Liver (tissue), 9 donors: ENCODE measurements around the gene CYFIP1. TPM values are rescaled to one million over a fixed set of nuclear protein-coding genes. Genes with fewer than 3 reads are reported as not detected.

Source experiments
- DNase-seq: peaks from one replicate; pipeline ENCODE4 v3.0.0-alpha.2; 2017; ENCODE audit warnings: low spot score
- H3K27ac ChIP-seq, 2 donors: one replicate each; pipeline ENCODE4 v1.7.0; 2013; ENCODE audit warnings: inconsistent platforms in 2 of 2, low read length in 2 of 2, control low read depth in 1 of 2, low read depth in 1 of 2, mild to moderate bottlenecking in 1 of 2
- H3K27me3 ChIP-seq, 4 donors: one replicate each; pipeline versions ENCODE4 v1.6.1 to v1.7.0; 2013; ENCODE audit warnings: low read length in 3 of 4, inconsistent platforms in 1 of 4, mild to moderate bottlenecking in 1 of 4, moderate library complexity in 1 of 4; ENCODE audit not compliant: control insufficient read depth in 4 of 4, insufficient read depth in 4 of 4
- H3K36me3 ChIP-seq, 4 donors: one replicate each; pipeline versions ENCODE4 v1.6.1 to v1.7.0; 2013; ENCODE audit warnings: low read length in 3 of 4, mild to moderate bottlenecking in 3 of 4, low read depth in 1 of 4, moderate library complexity in 1 of 4; ENCODE audit not compliant: control insufficient read depth in 4 of 4, insufficient read depth in 3 of 4
- H3K4me1 ChIP-seq, 4 donors: one replicate each; pipeline versions ENCODE4 v1.6.1 to v1.7.0; 2013; ENCODE audit warnings: low read length in 3 of 4, mild to moderate bottlenecking in 3 of 4, moderate library complexity in 1 of 4; ENCODE audit not compliant: control insufficient read depth in 4 of 4, insufficient read depth in 4 of 4
- H3K4me3 ChIP-seq, 3 donors: one replicate each; pipeline versions ENCODE4 v1.6.1 to v1.7.0; 2013; ENCODE audit warnings: low read length in 3 of 3, control low read depth in 1 of 3, low read depth in 1 of 3, mild to moderate bottlenecking in 1 of 3
- H3K9ac ChIP-seq, 2 donors: one replicate each; pipeline ENCODE4 v1.7.0; 2013; ENCODE audit warnings: low read length in 2 of 2, mild to moderate bottlenecking in 2 of 2, moderate library complexity in 2 of 2, control low read depth in 1 of 2, low read depth in 1 of 2
- H3K9me3 ChIP-seq, 4 donors: one replicate each; pipeline versions ENCODE4 v1.6.1 to v1.7.0; 2013; ENCODE audit warnings: low read length in 3 of 4; ENCODE audit not compliant: control insufficient read depth in 4 of 4
- EGR1 ChIP-seq, 2 donors: IDR thresholded peaks; 2 replicates each; pipeline ENCODE4 v1.6.1; 2016 to 2018; ENCODE audit warnings: antibody characterized with exemption in 2 of 2, low read depth in 2 of 2
- FOXA1 ChIP-seq: IDR thresholded peaks from 2 replicates; pipeline ENCODE4 v1.6.1; 2016; ENCODE audit warnings: antibody characterized with exemption
- FOXA2 ChIP-seq: IDR thresholded peaks from 2 replicates; pipeline ENCODE4 v1.6.1; 2016; ENCODE audit warnings: antibody characterized with exemption
- GABPA ChIP-seq, 2 donors: IDR thresholded peaks in 1 of 2; conservative IDR thresholded peaks in 1 of 2; 2 replicates each; pipeline ENCODE4 v1.6.1; 2016; ENCODE audit warnings: antibody characterized with exemption in 2 of 2, mild to moderate bottlenecking in 1 of 2, moderate library complexity in 1 of 2
- HNF4A ChIP-seq, 2 donors: conservative IDR thresholded peaks; 2 replicates each; pipeline ENCODE4 v1.6.1; 2016; ENCODE audit warnings: antibody characterized with exemption in 2 of 2, mild to moderate bottlenecking in 2 of 2
- HNF4G ChIP-seq: IDR thresholded peaks from 2 replicates; pipeline ENCODE4 v1.6.1; 2016; ENCODE audit warnings: antibody characterized with exemption
- JUND ChIP-seq, 2 donors: IDR thresholded peaks; 2 replicates each; pipeline ENCODE4 v1.6.1; 2016; ENCODE audit warnings: antibody characterized with exemption in 2 of 2
- NR2F2 ChIP-seq: IDR thresholded peaks from 2 replicates; pipeline ENCODE4 v1.6.1; 2016; ENCODE audit warnings: antibody characterized with exemption
- RAD21 ChIP-seq, 2 donors: IDR thresholded peaks; 2 replicates each; pipeline ENCODE4 v1.6.1; 2016; ENCODE audit warnings: antibody characterized with exemption in 2 of 2, mild to moderate bottlenecking in 2 of 2
- RXRA ChIP-seq, 2 donors: IDR thresholded peaks; 2 replicates each; pipeline ENCODE4 v1.6.1; 2017 to 2018; ENCODE audit warnings: antibody characterized with exemption in 2 of 2, mild to moderate bottlenecking in 1 of 2
- SP1 ChIP-seq: IDR thresholded peaks from 2 replicates; pipeline ENCODE4 v1.6.1; 2018; ENCODE audit warnings: antibody characterized with exemption, mild to moderate bottlenecking
- TAF1 ChIP-seq: conservative IDR thresholded peaks from 2 replicates; pipeline ENCODE4 v1.6.1; 2016; ENCODE audit warnings: antibody characterized with exemption, mild to moderate bottlenecking
- YY1 ChIP-seq: IDR thresholded peaks from 2 replicates; pipeline ENCODE4 v1.6.1; 2016; ENCODE audit warnings: antibody characterized with exemption, mild to moderate bottlenecking
- WGBS: extraction: QIAGEN DNeasy Blood & Tissue Kit; methylation state at CpG from one replicate; pipeline ENCODE4 v1.1.7; 2013; 5-methylcytosine and 5-hydroxymethylcytosine counted together
- polyA plus RNA-seq, 2 donors: library from polyadenylated mRNA; stranded (reverse) in 1 of 2; unstranded in 1 of 2; fragments of 200-250 nt in 1 of 2; fragments of >200 nt in 1 of 2; fragmentation: Nextera tagmentation in 1 of 2; extraction: Ambion mirVana in 1 of 2; gene quantifications; one replicate each; pipeline versions ENCODE4 v1.2.1 to v1.2.3, GENCODE V29; 2013 to 2015
- total RNA-seq, 2 donors: library from RNA; depleted of rRNA; stranded (reverse); fragments of >200 nt; gene quantifications; one replicate each; pipeline ENCODE4 v1.2.3, GENCODE V29; 2014
- TF ChIP-seq, protein P1 (sequence below): IDR thresholded peaks from 2 replicates; pipeline ENCODE4 v1.6.1; 2016; ENCODE audit warnings: antibody characterized with exemption, mild to moderate bottlenecking
- TF ChIP-seq, protein P2 (sequence below): IDR thresholded peaks from 2 replicates; pipeline ENCODE4 v1.6.1; 2016; ENCODE audit warnings: antibody characterized with exemption
- TF ChIP-seq, protein P3 (sequence below): IDR thresholded peaks from 2 replicates; pipeline ENCODE4 v1.6.1; 2016; ENCODE audit warnings: antibody characterized with exemption
- TF ChIP-seq, protein P4 (sequence below): IDR thresholded peaks from 2 replicates; pipeline ENCODE4 v1.6.1; 2016; ENCODE audit warnings: antibody characterized with exemption
- TF ChIP-seq, protein P5 (sequence below): fragments of 150-350 bp; IDR thresholded peaks from 2 replicates; pipeline ENCODE4 v1.5.1; 2017; ENCODE audit warnings: improper control_type of control experiment, low read depth, low read length; ENCODE audit not compliant: missing input control
- donor health status: healthy.
- donor health status: healthy.
- donor health status: healthy.
- donor health status: healthy.
- donor health status: healthy.

The CYFIP1 gene
- total and polyA plus RNA-seq, 4 donors: 13.5 to 48.3 (median 38.3) TPM

DNA sequence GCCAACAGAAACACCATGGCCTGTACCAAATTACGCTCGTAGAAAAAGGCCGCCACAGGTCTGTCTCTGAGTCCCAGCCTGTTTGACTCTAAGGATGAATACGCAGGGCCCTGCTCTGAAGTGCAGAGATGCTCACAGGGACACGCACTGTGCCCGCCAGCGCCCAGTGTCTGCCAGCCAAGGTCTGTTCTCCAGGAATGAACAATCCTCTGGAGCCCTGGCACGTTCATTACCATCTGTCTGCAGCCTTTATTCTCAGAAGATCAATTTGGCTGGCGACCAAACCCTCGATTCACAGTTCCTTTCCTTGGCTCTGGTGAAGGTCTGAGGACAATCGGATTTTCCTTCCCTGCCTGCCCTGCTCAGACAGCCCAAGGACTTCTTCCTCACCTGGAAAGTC lies 75.4 kb downstream of the CYFIP1 start:
- H3K4me1 ChIP-seq: no peaks in the 10 kb centered on the region
- H3K27me3 ChIP-seq: no peaks in the 10 kb centered on the region
- H3K4me3 ChIP-seq: no peak overlapping the region
- H3K9ac ChIP-seq: no peak overlapping the region
- peaks cover 24 to 63% (median 43%) of the 10 kb centered on the region in 4 donors for H3K36me3 ChIP-seq
- no peaks in the 10 kb centered on the region for H3K9me3 ChIP-seq
- no peak overlapping the region for H3K27ac ChIP-seq
- TF ChIP-seq, protein P1, sequence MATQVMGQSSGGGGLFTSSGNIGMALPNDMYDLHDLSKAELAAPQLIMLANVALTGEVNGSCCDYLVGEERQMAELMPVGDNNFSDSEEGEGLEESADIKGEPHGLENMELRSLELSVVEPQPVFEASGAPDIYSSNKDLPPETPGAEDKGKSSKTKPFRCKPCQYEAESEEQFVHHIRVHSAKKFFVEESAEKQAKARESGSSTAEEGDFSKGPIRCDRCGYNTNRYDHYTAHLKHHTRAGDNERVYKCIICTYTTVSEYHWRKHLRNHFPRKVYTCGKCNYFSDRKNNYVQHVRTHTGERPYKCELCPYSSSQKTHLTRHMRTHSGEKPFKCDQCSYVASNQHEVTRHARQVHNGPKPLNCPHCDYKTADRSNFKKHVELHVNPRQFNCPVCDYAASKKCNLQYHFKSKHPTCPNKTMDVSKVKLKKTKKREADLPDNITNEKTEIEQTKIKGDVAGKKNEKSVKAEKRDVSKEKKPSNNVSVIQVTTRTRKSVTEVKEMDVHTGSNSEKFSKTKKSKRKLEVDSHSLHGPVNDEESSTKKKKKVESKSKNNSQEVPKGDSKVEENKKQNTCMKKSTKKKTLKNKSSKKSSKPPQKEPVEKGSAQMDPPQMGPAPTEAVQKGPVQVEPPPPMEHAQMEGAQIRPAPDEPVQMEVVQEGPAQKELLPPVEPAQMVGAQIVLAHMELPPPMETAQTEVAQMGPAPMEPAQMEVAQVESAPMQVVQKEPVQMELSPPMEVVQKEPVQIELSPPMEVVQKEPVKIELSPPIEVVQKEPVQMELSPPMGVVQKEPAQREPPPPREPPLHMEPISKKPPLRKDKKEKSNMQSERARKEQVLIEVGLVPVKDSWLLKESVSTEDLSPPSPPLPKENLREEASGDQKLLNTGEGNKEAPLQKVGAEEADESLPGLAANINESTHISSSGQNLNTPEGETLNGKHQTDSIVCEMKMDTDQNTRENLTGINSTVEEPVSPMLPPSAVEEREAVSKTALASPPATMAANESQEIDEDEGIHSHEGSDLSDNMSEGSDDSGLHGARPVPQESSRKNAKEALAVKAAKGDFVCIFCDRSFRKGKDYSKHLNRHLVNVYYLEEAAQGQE: no peak
- TF ChIP-seq HNF4G: no peak
- TF ChIP-seq, protein P2, sequence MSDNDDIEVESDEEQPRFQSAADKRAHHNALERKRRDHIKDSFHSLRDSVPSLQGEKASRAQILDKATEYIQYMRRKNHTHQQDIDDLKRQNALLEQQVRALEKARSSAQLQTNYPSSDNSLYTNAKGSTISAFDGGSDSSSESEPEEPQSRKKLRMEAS: no peak
- no peak for TF ChIP-seq EGR1 (IDR thresholded peaks at IDR 0.05; ENCODE audit: low read depth in 2 of 2)
- no peak for TF ChIP-seq NR2F2
- no peak for TF ChIP-seq TAF1
- no peak for TF ChIP-seq FOXA1
- TF ChIP-seq, protein P3, sequence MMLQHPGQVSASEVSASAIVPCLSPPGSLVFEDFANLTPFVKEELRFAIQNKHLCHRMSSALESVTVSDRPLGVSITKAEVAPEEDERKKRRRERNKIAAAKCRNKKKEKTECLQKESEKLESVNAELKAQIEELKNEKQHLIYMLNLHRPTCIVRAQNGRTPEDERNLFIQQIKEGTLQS: no peak
- no peak for TF ChIP-seq SP1
- no peak for TF ChIP-seq JUND (IDR thresholded peaks at IDR 0.05)
- no peak for TF ChIP-seq RAD21 (IDR thresholded peaks at IDR 0.05)
- TF ChIP-seq, protein P4, sequence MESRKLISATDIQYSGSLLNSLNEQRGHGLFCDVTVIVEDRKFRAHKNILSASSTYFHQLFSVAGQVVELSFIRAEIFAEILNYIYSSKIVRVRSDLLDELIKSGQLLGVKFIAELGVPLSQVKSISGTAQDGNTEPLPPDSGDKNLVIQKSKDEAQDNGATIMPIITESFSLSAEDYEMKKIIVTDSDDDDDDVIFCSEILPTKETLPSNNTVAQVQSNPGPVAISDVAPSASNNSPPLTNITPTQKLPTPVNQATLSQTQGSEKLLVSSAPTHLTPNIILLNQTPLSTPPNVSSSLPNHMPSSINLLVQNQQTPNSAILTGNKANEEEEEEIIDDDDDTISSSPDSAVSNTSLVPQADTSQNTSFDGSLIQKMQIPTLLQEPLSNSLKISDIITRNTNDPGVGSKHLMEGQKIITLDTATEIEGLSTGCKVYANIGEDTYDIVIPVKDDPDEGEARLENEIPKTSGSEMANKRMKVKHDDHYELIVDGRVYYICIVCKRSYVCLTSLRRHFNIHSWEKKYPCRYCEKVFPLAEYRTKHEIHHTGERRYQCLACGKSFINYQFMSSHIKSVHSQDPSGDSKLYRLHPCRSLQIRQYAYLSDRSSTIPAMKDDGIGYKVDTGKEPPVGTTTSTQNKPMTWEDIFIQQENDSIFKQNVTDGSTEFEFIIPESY: no peak
- no peak for TF ChIP-seq GABPA (IDR thresholded peaks at IDR 0.05 in 1 of 2, conservative IDR thresholded peaks at IDR 0.05 in 1 of 2)
- no peak for TF ChIP-seq RXRA (IDR thresholded peaks at IDR 0.05)
- no peak for TF ChIP-seq YY1
- WGBS: 91% methylated on average over 11 of the region's 11 CpGs
- DNase-seq: no peak

DNA sequence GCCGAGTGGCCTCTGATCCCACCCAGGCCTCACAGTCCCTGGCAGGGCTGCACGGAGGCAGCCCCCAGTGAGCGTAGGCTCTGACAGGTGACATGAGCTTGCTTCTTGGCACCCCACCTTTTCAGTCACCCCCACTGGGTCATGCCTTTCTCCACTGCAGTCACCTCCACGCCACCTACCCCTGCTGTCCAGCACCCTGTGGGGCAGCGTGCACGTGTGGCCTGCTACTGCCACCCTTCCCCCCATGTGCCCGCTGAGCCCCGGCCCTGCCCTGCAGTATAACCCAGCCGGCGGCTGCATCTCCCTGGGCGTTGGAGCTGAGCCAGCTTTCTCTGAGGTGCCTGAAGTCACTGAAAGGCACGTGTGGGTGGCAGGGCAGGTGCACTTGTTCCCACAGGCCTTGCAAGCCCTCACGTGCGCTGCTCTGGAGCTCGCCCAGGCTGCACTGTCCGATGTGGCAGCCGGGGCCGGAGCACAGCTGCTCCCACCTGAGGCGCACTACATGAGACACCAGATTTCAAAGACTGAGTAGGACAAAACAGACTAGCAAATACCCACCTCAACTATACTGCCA lies 76.1 kb downstream of the CYFIP1 start:
- 88% methylated on average over 19 of the region's 19 CpGs for WGBS
- H3K9ac ChIP-seq: no peak overlapping the region

More for the DNA sequence above, 76.1 kb downstream of the CYFIP1 start:
- H3K27ac ChIP-seq: no peak overlapping the region
- no peak overlapping the region for H3K4me3 ChIP-seq
- no peaks in the 10 kb centered on the region for H3K9me3 ChIP-seq
- DNase-seq: no peak
- TF ChIP-seq, protein P2: no peak
- TF ChIP-seq RXRA (IDR thresholded peaks at IDR 0.05) (no peak), HNF4A (conservative IDR thresholded peaks at IDR 0.05) (no peak), SP1 (no peak), GABPA (IDR thresholded peaks at IDR 0.05 in 1 of 2, conservative IDR thresholded peaks at IDR 0.05 in 1 of 2) (no peak), NR2F2 (no peak), RAD21 (IDR thresholded peaks at IDR 0.05) (no peak), FOXA2 (no peak), YY1 (no peak), HNF4G (no peak), TAF1 (no peak), JUND (IDR thresholded peaks at IDR 0.05) (no peak)
- TF ChIP-seq, protein P5, sequence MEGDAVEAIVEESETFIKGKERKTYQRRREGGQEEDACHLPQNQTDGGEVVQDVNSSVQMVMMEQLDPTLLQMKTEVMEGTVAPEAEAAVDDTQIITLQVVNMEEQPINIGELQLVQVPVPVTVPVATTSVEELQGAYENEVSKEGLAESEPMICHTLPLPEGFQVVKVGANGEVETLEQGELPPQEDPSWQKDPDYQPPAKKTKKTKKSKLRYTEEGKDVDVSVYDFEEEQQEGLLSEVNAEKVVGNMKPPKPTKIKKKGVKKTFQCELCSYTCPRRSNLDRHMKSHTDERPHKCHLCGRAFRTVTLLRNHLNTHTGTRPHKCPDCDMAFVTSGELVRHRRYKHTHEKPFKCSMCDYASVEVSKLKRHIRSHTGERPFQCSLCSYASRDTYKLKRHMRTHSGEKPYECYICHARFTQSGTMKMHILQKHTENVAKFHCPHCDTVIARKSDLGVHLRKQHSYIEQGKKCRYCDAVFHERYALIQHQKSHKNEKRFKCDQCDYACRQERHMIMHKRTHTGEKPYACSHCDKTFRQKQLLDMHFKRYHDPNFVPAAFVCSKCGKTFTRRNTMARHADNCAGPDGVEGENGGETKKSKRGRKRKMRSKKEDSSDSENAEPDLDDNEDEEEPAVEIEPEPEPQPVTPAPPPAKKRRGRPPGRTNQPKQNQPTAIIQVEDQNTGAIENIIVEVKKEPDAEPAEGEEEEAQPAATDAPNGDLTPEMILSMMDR: no peak
- TF ChIP-seq, protein P1: no peak
- TF ChIP-seq, protein P3: no peak
- no peaks in the 10 kb centered on the region for H3K4me1 ChIP-seq
- H3K36me3 ChIP-seq: peaks cover 27 to 63% (median 41%) of the 10 kb centered on the region in 4 donors
- H3K27me3 ChIP-seq: no peaks in the 10 kb centered on the region
